Loucy (cell line): Measurements from ENCODE around the gene HBS1L.

Experiments
- CTCF ChIP-seq: fragments of 200-600 bp; sonication (generic); conservative IDR thresholded peaks from 2 replicates; pipeline ENCODE4 v1.5.1; 2014; ENCODE audit warnings: mild to moderate bottlenecking, antibody characterized with exemption, low read length
- EZH2phosphoT487 ChIP-seq: fragments of 200-600 bp; IDR thresholded peaks from 2 replicates; pipeline ENCODE4 v1.6.1; 2018; ENCODE audit warnings: antibody characterized with exemption, mild to moderate bottlenecking, moderate library complexity, borderline replicate concordance

GRCh38 chr6:135018941-135019340 lies 35.7 kb downstream of the HBS1L start:
- no peak for TF ChIP-seq CTCF
- TF ChIP-seq EZH2phosphoT487: no peak
